ENCODE results near the gene POLD4.

The POLD4 gene

GRCh38 chr11:67317205-67317887 lies 36.0 kb downstream of the POLD4 start:
- TF ChIP-seq CTCF (conservative IDR thresholded peaks at IDR 0.05; ENCODE audit: low read length), result peak; percentile 76
- peak; percentile 84 for DNase-seq (ENCODE audit: low read depth)
- H3K4me3 ChIP-seq (ENCODE audit: low read length), result peak overlapping the region; percentile 95

DNA sequence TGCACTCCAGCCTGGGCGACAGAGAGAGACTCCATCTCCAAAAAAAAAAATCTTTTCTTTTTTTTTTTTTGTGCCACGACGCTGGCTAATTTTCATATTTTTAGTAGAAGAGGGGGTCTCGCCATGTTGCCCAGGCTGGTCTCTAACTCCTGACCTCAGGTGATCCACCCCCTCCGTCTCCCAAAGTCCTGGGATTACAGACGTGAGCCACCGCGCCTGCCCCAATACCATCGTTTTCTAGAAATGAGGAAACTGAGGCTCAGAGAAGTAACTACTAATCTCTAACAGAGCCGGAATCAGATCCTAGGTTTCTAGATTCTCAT lies 36.5 kb downstream of the POLD4 start:
- H3K4me3 ChIP-seq (ENCODE audit: low read length), result peak overlapping the region; percentile 95
- no peak for TF ChIP-seq CTCF (conservative IDR thresholded peaks at IDR 0.05; ENCODE audit: low read length)
- no peak for DNase-seq (ENCODE audit: low read depth)

- no peak overlapping the region for H3K4me3 ChIP-seq (ENCODE audit: low read length)
- DNase-seq (ENCODE audit: low read depth), result no peak
- no peak for TF ChIP-seq CTCF (conservative IDR thresholded peaks at IDR 0.05; ENCODE audit: low read length)
These were observed 37.9 kb downstream of the POLD4 start for GRCh38 chr11:67315325-67315909.

DNA sequence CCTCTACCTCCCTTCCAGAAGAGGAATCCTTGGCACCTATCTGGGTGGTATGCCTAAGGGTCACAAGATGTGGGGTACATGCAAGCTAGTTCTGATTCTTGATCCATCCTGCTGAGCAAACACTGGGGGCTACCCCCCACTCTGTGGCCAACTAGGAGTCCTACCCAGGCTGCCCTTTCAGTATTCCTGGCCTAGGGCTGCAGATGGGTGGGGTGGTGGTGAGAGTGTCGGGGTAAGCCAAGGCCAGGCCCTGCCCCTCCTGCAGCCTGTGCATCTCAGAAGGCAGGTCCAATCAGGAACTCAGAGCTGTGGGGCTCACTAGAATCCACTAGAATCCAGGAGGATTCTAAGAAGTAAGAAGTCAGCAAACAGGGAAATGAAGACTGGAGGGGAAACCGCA lies 39.1 kb downstream of the POLD4 start:
- no peak overlapping the region for H3K4me3 ChIP-seq (ENCODE audit: low read length)
- no peak for DNase-seq (ENCODE audit: low read depth)
- no peak for TF ChIP-seq CTCF (conservative IDR thresholded peaks at IDR 0.05; ENCODE audit: low read length)

DNA sequence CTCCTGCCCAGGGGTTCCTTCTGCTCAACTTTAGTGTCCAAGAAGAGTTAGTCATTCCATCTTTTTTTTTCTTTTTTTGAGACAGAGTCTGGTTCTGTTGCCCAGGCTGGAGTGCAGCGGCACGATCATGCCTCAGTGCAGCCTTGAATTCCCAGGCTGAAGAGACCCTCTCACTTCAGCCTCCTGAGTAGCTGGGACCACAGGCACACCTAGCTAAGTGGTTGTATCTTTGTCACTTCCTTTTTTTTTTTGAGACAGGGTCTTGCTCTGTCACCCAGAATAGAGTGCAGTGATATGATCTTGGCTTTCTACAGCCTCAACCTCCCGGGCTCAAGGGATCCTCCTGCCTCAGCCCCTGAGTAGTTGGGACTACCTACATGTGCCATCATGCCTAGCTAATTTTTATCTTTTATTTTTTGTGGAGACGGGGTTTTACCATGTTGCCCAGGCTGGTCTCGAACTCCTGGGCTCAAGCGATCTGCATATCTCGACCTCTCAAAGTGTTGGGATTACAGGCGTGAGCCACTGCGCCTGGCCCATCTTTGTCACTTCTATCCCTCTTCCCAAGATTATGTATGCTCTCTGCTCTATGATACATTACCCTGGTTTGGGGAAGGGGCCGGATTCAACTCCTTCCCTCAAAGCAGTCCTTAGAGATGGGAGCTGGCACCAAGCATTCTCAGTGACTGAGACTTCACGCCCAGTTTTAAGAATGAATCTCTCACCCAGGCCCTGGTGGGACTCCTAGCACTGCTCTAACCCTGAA lies 40.0 kb downstream of the POLD4 start:
- no peak for DNase-seq (ENCODE audit: low read depth)
- no peak for TF ChIP-seq CTCF (conservative IDR thresholded peaks at IDR 0.05; ENCODE audit: low read length)
- no peak overlapping the region for H3K4me3 ChIP-seq (ENCODE audit: low read length)

GRCh38 chr11:67312187-67313021 lies 40.9 kb downstream of the POLD4 start:
- no peak overlapping the region for H3K4me3 ChIP-seq (ENCODE audit: low read length)
- no peak for DNase-seq (ENCODE audit: low read depth)
- no peak for TF ChIP-seq CTCF (conservative IDR thresholded peaks at IDR 0.05; ENCODE audit: low read length)
